Ishikawa (cell line): ENCODE results near the gene CNNM2.

Experiments used
- CEBPB ChIP-seq: IDR thresholded peaks from 2 replicates; pipeline ENCODE4 v1.6.1; 2012
- CREB1 ChIP-seq: IDR thresholded peaks from 2 replicates; pipeline ENCODE4 v1.6.1; 2012; ENCODE audit warnings: low read depth
- EGR1 ChIP-seq: IDR thresholded peaks from 2 replicates; pipeline ENCODE4 v1.6.1; 2012
- EP300 ChIP-seq: IDR thresholded peaks from 2 replicates; pipeline ENCODE4 v1.6.1; 2012; ENCODE audit warnings: borderline replicate concordance
- FOXM1 ChIP-seq: IDR thresholded peaks from 2 replicates; pipeline ENCODE4 v1.6.1; 2012; ENCODE audit warnings: low read depth, borderline replicate concordance
- NFIC ChIP-seq: IDR thresholded peaks from 2 replicates; pipeline ENCODE4 v1.6.1; 2012
- RAD21 ChIP-seq: IDR thresholded peaks from 2 replicates; pipeline ENCODE4 v1.6.1; 2012; ENCODE audit warnings: low read depth
- REST ChIP-seq: IDR thresholded peaks from 2 replicates; pipeline ENCODE4 v1.6.1; 2012; ENCODE audit warnings: low read depth, mild to moderate bottlenecking
- TAF1 ChIP-seq: IDR thresholded peaks from 2 replicates; pipeline ENCODE4 v1.6.1; 2012; ENCODE audit warnings: low read depth, mild to moderate bottlenecking
- TEAD4 ChIP-seq: IDR thresholded peaks from 2 replicates; pipeline ENCODE4 v1.6.1; 2012
- YY1 ChIP-seq: IDR thresholded peaks from 2 replicates; pipeline ENCODE4 v1.6.1; 2012; ENCODE audit warnings: low read depth
- TF ChIP-seq, protein P1 (sequence below): IDR thresholded peaks from 2 replicates; pipeline ENCODE4 v1.6.1; 2012
- TF ChIP-seq, protein P2 (sequence below): IDR thresholded peaks from 2 replicates; pipeline ENCODE4 v1.6.1; 2012

GRCh38 chr10:102917314-102917961 lies 656 bp upstream of the CNNM2 start:
- TF ChIP-seq RAD21 (peak; percentile 97), FOXM1 (no peak), CEBPB (no peak), YY1 (peak; percentile 40; the same call in 1 of the 2 replicates), REST (no peak), CREB1 (no peak), TAF1 (peak; percentile 26; the same call in 1 of the 2 replicates), EP300 (no peak), EGR1 (no peak), NFIC (peak; percentile 47), TEAD4 (peak; percentile 22; the same call in 1 of the 2 replicates)
- TF ChIP-seq, protein P1, sequence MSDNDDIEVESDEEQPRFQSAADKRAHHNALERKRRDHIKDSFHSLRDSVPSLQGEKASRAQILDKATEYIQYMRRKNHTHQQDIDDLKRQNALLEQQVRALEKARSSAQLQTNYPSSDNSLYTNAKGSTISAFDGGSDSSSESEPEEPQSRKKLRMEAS: no peak; the same call in 1 of the 2 replicates
- TF ChIP-seq, protein P2, sequence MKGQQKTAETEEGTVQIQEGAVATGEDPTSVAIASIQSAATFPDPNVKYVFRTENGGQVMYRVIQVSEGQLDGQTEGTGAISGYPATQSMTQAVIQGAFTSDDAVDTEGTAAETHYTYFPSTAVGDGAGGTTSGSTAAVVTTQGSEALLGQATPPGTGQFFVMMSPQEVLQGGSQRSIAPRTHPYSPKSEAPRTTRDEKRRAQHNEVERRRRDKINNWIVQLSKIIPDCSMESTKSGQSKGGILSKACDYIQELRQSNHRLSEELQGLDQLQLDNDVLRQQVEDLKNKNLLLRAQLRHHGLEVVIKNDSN: peak; percentile 74
